Kidney (tissue), 14 donors: Measurements from ENCODE around the gene DGKI. TPM values are rescaled to one million over a fixed set of nuclear protein-coding genes. Genes with fewer than 3 reads are reported as not detected.

ENCODE experiments used
- DNase-seq, 5 donors: peaks; one replicate each; pipeline ENCODE4 v3.0.0-alpha.2; 2013 to 2020
- FAIRE-seq: peaks from 2 replicates; lab custom pipeline; 2012; peaks lifted over from hg19 to GRCh38; lab: Jason Lieb, UNC
- H3K27ac ChIP-seq, 2 donors: one replicate each; pipeline ENCODE4 v1.7.0; 2013; ENCODE audit warnings: low read depth in 2 of 2, low read length in 2 of 2, inconsistent platforms in 1 of 2
- H3K27me3 ChIP-seq: one replicate; pipeline ENCODE4 v1.7.1; 2013; ENCODE audit warnings: low read length, inconsistent platforms; ENCODE audit not compliant: control insufficient read depth, insufficient read depth
- H3K36me3 ChIP-seq, 3 donors: one replicate each; pipeline versions ENCODE4 v1.7.0 to v1.7.1; 2013; ENCODE audit warnings: low read length in 3 of 3, control low read depth in 1 of 3, inconsistent platforms in 1 of 3; ENCODE audit not compliant: insufficient read depth in 3 of 3, control insufficient read depth in 2 of 3
- H3K4me1 ChIP-seq, 3 donors: one replicate each; pipeline versions ENCODE4 v1.7.0 to v1.7.1; 2013; ENCODE audit warnings: low read length in 3 of 3, inconsistent platforms in 1 of 3, low read depth in 1 of 3; ENCODE audit not compliant: control insufficient read depth in 2 of 3, insufficient read depth in 2 of 3
- H3K4me3 ChIP-seq, 3 donors: one replicate each; pipeline versions ENCODE4 v1.7.0 to v1.8.1; 2013; ENCODE audit warnings: low read length in 3 of 3, control low read depth in 1 of 3, inconsistent platforms in 1 of 3
- H3K9ac ChIP-seq, 3 donors: one replicate each; pipeline versions ENCODE4 v1.7.0 to v1.7.1; 2013; ENCODE audit warnings: low read length in 3 of 3, control low read depth in 1 of 3, inconsistent platforms in 1 of 3
- H3K9me3 ChIP-seq, 3 donors: one replicate each; pipeline versions ENCODE4 v1.7.0 to v1.7.1; 2013; ENCODE audit warnings: low read length in 3 of 3, control low read depth in 1 of 3, inconsistent platforms in 1 of 3; ENCODE audit not compliant: control insufficient read depth in 2 of 3, insufficient read depth in 1 of 3
- CTCF ChIP-seq: IDR thresholded peaks from 3 replicates; pipeline ENCODE4 v1.5.1; 2012; ENCODE audit warnings: mild to moderate bottlenecking, moderate library complexity, borderline replicate concordance; ENCODE audit not compliant: insufficient read depth; ENCODE audit errors: extremely low read depth
- intact Hi-C: fragments of 100-400 bp; cut with DNase I; formaldehyde crosslinking; loops from one replicate; pipeline ENCODE4 v1.11.1; 2022
- polyA plus RNA-seq: library from polyadenylated mRNA; stranded (reverse); fragments of 350-450 nt; fragmentation: Illumina TruSeq; extraction: RNeasy Lipid Tissue Mini Kit (QIAGEN cat#74804); gene quantifications from one replicate; pipeline ENCODE4 v1.2.3, GENCODE V29; 2014; ENCODE audit warnings: low read depth, low replicate concordance; ENCODE audit not compliant: insufficient read depth
- total RNA-seq: library from RNA; stranded (reverse); fragmentation: NEBNext Ultra II Directional; extraction: Animal tissue kit (Norgen Biotek cat#: 25700); gene quantifications from one replicate; pipeline ENCODE4 v1.2.1, GENCODE V29; 2021
- donor health status: control.
- donor health status: control.
- donor health status: control.
- donor health status: control.
- donor health status: control.
- donor health status: DM: yes; HTN: yes; CAD: no.
- donor health status: Normal renal cell carcinoma (clear cell type).

Gene DGKI
- total and polyA plus RNA-seq, 2 donors from 2014 or later, result 1.3 to 2.5 TPM

- no peak for TF ChIP-seq CTCF
- H3K36me3 ChIP-seq, result no peaks in the 10 kb centered on the region
- no peak overlapping the region for H3K27ac ChIP-seq
- intact Hi-C loops, result no loop called here
- no peak overlapping the region for H3K9ac ChIP-seq
- no peaks in the 10 kb centered on the region for H3K27me3 ChIP-seq
- no peaks in the 10 kb centered on the region for H3K9me3 ChIP-seq
- FAIRE-seq (no peak), DNase-seq (no peak)
- no peak overlapping the region for H3K4me3 ChIP-seq
- no peaks in the 10 kb centered on the region for H3K4me1 ChIP-seq
These were observed 45.3 kb downstream of the DGKI start for GRCh38 chr7:137801491-137801890.

- no peak for FAIRE-seq
These were observed 45.8 kb downstream of the DGKI start for GRCh38 chr7:137801003-137801402.

GRCh38 chr7:137798073-137798763 lies 48.6 kb downstream of the DGKI start:
- no peaks in the 10 kb centered on the region for H3K36me3 ChIP-seq
- no peaks in the 10 kb centered on the region for H3K9me3 ChIP-seq
- no peak overlapping the region for H3K9ac ChIP-seq
- DNase-seq (no peak), FAIRE-seq (no peak)
- H3K4me3 ChIP-seq, result no peak overlapping the region
- H3K4me1 ChIP-seq, result no peaks in the 10 kb centered on the region
- no peak for TF ChIP-seq CTCF
- no peak overlapping the region for H3K27ac ChIP-seq
- no peaks in the 10 kb centered on the region for H3K27me3 ChIP-seq
- intact Hi-C loops, result no loop called here

More at GRCh38 chr7:137801003-137801402, 45.8 kb downstream of the DGKI start:
- no peaks in the 10 kb centered on the region for H3K9me3 ChIP-seq
- H3K27ac ChIP-seq, result no peak overlapping the region
- TF ChIP-seq CTCF, result no peak
- no peaks in the 10 kb centered on the region for H3K27me3 ChIP-seq
- no peaks in the 10 kb centered on the region for H3K36me3 ChIP-seq
- intact Hi-C loops, result no loop called here
- H3K4me1 ChIP-seq, result no peaks in the 10 kb centered on the region
- H3K4me3 ChIP-seq, result no peak overlapping the region
- DNase-seq, result no peak
- no peak overlapping the region for H3K9ac ChIP-seq
